Measurements from ENCODE around the gene MBTPS1.

GRCh38 chr16:84048270-84048669 is 68.5 kb downstream of the MBTPS1 start:
- TF ChIP-seq CTCF (conservative IDR thresholded peaks at IDR 0.05 in 1 of 2, IDR thresholded peaks at IDR 0.05 in 1 of 2; ENCODE audit: low read depth in 1 of 2, low read length in 2 of 2) (no peak), EZH2 (IDR thresholded peaks at IDR 0.05; ENCODE audit: low read length, missing control alignments) (no peak)

Measured in fibroblast of lung (primary cell).